ENCODE data around the gene SLC8A2.

GRCh38 chr19:47378246-47378645 lies 93.4 kb downstream of the SLC8A2 start:
- TF ChIP-seq POLR2A (IDR thresholded peaks at IDR 0.05; ENCODE audit: low read length) (no peak), GATA1 (IDR thresholded peaks at IDR 0.05; ENCODE audit: low read depth, low read length) (no peak)

All from erythroblast (primary cell).